Hepatocyte (in vitro differentiated cells): Measurements from ENCODE around the gene INTS11.

Source experiments
- EZH2 ChIP-seq: fragments of 200-600 bp; sonication (generic); IDR thresholded peaks from 2 replicates; pipeline ENCODE4 v1.6.1; 2016; ENCODE audit warnings: antibody characterized with exemption, mild to moderate bottlenecking, borderline replicate concordance
- TF ChIP-seq, protein P1 (sequence below): fragments of 200-600 bp; sonication (generic); IDR thresholded peaks from 2 replicates; pipeline ENCODE4 v1.5.1; 2016; ENCODE audit warnings: antibody characterized with exemption, mild to moderate bottlenecking; ENCODE audit not compliant: poor library complexity

DNA sequence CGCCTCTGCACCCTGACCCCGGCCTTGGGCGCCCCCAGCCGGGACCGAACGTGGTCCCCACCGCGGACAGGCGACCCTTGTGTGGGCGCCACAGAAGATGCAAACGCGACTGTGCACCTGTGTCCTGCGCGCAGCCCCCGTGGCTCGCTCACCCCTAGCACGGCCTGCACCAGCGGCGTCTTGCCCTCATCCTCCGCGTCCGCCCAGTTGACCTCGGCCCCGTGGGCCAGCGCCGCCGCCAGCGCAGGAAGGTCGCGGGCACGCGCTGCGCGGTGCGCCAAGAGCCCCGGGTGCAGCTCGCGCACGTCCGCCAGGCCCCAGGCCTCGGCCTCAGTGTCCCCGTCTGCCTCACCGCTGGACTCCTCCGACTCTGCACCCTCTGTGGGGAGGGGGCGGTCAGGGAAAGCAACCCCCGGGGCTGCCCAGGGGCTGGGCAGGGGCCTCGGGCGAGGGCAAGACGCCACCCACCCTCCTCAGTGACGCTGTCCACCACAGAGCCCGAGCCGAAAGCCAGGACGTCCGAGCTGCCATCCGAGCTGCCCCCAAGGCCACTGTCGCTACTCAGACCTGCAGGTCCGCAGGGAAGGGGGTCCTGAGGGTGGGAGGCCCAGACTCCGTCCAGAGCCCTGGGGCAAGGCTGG, 30.1 kb downstream of the INTS11 start:
- TF ChIP-seq, protein P1, sequence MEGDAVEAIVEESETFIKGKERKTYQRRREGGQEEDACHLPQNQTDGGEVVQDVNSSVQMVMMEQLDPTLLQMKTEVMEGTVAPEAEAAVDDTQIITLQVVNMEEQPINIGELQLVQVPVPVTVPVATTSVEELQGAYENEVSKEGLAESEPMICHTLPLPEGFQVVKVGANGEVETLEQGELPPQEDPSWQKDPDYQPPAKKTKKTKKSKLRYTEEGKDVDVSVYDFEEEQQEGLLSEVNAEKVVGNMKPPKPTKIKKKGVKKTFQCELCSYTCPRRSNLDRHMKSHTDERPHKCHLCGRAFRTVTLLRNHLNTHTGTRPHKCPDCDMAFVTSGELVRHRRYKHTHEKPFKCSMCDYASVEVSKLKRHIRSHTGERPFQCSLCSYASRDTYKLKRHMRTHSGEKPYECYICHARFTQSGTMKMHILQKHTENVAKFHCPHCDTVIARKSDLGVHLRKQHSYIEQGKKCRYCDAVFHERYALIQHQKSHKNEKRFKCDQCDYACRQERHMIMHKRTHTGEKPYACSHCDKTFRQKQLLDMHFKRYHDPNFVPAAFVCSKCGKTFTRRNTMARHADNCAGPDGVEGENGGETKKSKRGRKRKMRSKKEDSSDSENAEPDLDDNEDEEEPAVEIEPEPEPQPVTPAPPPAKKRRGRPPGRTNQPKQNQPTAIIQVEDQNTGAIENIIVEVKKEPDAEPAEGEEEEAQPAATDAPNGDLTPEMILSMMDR, result no peak
- TF ChIP-seq EZH2, result no peak
